GM19043 (cell line): ENCODE data around the gene NRIP3.
"Not testable (repeated sequence)": the region's sequence is repeated elsewhere in the genome, so short reads cannot be mapped to it uniquely, and the experiment has no call there.

Experiments used
- ATAC-seq: cut with Tn5 transposase; IDR thresholded peaks from one replicate; pipeline ENCODE4 v1.9.1; 2021; ENCODE audit warnings: low read depth; ENCODE audit not compliant: unreplicated experiment

NRIP3 gene

DNA sequence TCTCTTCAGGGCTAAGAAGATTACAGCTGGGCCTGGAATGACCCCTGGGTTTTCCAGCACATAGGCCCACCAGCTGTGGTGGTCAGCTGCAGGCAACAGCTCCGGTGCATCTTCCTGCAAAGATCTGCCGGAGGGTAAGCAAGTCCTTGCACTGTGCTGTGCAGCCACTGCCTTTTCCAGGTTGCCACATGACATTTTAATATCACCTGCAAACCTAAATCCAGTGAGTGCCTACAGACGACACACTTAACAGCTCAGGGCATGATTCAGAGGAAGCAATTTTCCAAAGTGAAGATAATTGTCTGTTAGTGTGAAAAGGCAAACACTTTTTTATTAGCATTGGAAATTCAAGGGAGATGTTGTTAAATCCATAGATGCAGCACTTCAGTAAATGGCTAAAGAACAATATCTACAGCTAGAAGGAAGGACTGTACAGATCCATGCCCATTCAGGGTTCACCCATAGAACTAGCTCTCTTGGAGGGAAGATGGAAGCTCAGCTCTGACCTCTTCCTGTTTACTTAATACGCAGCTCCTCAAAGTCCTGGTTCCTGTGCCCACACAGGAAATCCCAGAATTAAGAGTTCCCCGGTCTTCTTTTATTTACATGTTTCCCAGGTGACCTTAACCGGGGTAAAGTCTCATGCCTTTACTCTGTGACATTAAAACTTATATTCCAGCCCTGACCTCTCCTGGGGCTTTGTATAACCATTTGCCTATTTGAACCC, 13.3 kb upstream of the NRIP3 start:
- no peak for ATAC-seq

DNA sequence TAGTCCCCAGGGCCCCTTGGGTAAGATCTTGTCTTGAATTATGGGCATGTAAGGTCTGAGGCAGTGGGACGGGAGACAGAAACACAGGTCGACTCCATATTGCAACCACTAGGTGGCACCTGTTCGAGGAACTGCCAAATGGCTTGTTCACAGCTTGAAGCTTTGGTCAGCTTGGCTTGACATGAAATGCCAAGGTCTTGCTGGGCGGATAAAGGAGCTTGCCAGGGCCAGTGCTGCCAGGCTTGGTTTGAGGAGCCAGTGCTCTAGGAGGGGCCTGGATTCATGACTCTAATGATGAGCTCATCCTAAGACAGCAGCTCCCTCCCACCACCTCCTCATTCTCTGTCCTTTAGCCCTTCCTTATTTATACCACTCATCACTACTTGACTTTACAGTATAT, 11.9 kb upstream of the NRIP3 start:
- ATAC-seq, result peak; percentile 68

DNA sequence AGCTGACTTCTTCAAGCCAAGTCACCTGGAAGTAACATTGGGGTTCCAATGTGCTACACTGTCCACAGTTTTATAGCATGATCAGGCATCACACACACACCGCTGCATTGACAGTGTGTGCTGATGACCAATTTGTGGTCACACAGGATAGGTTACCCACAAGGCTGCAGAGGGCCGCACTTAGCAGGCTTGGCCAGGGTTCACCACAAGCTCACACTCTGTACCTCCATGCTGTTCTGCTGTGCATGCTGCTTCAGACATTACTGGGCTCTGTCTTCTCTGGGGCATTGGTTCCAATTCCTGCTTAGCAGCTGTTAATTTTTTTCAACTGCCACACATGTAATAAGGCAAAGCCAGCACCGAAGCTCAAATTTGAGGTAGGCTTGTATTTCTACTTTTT, 11.0 kb upstream of the NRIP3 start:
- ATAC-seq, result no peak

DNA sequence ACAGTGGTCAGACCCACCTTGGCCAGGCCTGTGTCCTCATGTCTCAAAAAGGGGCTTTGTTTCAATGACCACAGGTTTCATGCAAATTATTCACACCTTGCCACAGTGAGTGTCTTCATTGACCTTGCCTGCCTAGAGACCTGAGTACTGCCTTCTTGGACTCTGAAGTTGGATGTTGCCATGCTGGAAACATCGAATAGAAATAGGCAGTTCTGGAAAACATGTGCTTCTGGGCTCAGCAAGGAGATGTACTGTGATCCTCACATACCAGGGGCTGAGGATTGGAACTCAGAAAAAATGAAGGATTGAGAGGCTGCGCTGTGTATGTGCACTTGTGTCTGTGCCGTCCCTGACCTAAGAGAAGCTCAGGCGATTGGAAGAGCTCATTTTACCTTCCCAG, 9.6 kb upstream of the NRIP3 start:
- no peak for ATAC-seq

DNA sequence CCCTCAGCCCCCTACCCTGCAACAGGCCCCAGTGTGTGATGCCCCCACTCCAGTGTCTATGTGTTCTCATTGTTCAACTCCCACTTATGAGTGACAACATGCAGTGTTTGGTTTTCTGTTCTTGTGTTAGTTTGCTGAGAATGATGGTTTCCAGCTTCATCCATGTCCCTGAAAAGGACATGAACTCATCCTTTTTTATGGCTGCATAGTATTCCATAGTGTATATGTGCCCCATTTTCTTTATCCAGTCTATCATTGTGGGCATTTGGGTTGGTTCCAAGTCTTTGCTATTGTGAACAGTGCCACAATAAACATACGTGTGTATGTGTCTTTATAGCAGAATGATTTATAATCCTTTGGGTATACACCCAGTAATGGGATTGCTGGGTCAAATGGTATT, 5.7 kb upstream of the NRIP3 start:
- ATAC-seq, result not testable (repeated sequence)

DNA sequence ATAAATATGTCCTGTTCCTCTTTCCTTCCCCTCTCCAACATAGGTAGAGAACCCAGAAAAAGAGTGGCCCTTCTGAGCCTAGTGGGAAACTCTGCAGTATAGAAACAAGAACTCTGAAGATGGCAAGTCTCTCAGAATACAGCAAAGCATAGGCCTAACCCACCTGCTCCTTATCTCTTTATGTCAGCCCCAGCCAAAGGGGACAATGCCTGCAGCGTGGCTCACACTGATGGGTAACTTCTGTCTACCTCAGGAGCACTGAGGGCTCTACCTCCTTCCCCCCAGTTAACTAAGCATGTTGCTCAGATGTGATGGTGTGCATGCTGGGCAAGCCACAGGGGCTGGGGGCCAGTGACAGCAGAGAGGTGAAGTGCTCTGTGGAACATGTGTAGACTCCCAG, 4.9 kb upstream of the NRIP3 start:
- no peak for ATAC-seq

DNA sequence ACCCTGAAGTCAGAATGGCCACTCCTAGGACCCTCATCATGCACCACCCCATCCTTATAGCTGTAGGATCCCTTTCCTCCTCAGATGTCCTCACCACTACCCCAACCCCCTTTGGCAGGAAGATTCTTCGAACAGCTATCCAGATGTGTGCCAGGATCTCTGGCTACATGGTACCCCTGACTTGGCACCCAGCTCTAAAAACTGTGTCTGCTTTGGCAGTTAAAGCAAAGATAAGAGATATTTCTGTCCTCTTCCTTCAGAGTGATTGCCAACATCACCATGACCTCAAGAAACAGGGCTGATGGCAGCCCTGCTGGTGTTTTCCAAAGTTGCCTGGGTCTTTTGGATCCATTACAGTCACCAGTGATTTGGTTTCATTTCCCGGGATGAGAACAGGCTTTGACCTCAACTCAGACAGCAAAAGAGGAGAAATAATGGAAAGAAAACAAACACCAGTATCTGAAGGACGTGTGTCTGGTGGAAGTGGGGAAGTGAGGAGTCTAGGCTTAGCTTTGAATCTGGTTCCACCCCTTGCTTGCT, 4.3 kb upstream of the NRIP3 start:
- ATAC-seq, result no peak

DNA sequence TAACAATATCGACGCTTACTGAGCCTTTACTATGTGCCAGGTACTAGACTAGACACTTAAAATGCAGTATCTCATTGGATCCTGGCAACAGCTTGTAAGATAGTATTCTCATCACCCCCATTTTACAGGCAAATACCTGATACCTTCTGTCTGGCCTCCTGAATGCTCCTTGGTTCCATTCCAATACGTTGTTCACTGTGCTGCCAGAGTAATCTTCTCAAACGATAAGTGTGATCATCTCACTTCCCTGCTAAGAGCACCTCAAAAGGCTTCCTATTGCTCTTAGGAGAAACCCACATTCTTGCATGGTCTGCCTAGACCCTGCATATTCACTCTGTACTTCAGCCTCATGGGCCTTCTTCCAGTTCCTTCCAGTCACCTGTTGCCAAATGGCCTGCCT, 1.3 kb upstream of the NRIP3 start:
- ATAC-seq, result no peak

DNA sequence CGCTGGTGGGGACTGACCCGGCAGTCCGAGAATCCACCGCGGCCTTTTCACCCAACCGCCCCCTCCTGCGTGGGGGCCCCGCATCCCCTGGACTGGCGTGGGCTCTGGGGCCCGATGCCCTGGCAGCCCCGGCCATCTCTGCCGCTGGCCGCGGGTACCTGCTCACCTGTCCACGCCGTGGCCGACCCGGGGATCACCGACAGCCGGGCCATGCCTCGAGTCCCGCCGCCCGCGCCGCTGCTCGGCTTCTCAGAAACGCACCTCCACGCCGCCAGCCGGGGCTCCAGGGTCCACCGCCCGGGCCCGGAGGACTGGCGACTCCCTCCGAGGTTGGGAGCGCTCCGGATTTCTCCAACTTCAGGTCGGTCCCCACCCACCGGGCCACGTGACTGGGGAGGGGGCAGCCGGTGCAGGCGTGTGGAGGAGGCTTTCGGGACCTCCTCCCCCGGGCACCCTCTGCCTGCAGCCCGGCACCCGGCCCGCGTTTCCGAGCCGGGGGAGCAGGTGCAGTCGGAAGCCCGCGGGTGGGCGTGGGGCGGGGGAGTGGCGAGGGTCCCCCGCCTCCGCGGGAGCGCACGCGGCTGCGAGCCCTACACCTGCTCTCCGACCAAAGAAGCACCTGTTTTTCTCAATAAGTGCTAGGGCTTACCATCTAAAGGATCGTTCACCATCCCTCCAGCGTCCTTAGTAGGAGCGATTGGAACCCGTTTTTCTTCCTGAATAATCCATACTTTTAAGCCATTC, 554 bp upstream of the NRIP3 start:
- ATAC-seq, result no peak

DNA sequence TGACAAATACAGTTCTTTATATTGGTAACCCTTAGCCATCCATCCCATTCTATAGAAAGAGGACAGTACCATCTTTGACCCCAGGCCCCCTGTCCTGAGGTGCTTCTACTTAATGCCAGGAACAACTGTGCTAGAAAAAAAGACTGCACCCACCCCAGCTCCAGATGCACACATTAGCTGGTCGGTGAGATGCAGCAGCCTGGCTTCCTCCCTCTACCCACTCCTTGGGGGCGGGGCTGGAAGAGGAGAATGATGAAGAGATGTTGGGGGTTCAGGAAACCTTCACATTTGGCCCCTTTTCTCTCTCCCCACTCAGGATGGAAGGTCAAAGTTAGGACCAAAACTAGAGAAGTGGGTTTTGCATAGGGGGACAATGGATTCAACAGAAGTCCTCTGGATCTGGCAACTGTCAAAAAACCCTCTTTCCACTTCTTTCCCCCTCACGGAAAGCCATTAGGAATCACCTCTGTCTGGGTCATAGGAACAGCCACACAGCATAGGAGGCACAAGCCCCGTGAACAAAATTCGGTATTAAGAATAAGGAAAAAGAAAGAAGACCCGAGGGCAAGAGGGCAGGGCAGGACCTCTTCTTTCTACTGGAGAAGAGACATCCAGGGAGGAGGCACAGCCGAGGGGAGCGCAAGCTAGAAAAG, 755 bp downstream of the NRIP3 start:
- ATAC-seq, result no peak

DNA sequence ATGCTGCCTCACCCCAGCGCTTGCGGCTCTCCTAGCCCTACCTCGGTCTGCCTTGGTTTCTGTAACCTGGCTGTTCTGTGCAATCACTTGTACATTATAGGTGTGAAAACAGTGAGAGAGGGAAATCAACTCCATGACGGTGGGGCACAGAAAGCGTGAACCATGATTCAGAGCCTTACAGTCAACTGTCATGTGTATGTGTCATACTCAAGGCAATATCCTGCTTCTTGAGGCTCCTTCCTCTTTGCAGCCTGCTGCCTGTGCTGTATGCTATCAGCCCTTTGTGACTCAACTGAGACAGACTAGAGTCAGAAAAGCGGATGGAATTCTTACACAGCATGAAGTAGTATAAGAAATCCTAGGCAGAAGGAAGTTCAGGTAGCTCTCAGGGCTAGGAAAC, 2.1 kb downstream of the NRIP3 start:
- ATAC-seq, result no peak

DNA sequence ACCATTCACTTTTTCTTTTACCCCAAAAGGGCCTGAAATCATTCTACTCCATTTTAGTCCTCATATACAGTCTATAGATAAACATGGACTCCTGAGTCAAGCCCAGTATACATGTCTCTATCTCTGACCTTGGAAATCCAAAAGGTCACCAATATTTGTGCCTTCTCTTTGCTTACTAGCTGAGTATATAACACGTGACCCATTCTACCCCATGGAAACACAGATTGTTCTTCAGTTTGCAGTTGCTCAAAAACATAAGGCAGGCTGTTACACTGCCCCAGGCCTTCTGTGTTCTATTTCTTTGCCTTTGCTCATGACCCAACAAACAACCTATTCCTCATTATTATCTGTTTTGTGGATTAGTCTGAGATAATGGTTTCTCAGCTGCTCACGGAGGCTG, 5.8 kb downstream of the NRIP3 start:
- ATAC-seq, result no peak

DNA sequence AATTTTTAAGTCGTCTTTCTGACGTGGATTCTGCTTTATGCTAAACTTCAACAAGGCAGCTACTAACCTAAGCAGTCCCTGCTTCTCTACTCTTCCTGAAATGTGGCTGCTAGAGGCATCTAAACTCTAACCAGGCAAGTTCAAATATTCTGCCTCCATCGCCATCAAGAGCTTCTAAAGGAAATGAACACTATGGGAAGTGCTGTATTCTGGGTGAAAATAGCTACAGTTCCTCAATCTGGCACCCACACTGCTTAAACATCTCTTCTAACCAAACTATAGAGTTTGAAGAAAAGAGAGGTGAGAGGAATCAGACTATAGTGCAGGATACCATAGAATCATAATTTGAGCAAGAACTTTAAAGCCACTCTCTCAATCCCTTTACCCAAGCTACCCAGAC, 6.3 kb downstream of the NRIP3 start:
- no peak for ATAC-seq

DNA sequence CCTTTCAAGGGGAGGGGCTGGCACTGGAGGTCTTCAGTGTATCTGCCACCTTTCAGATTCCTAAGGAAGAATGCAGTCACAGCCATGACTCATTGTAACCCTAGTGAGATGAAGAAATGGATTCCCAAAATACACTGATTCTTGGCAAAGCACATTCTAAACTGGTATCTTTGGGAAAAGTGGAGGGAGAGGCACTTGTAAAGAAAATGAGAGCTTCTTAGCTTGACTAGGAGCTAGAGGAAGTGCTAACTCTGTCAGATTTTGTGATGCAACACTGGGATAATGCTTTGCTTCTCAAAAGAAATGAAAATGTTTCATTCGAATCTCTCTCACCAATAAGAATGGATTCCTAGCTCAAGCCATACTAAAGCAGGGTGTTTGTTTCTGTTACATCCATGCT, 14.3 kb downstream of the NRIP3 start:
- no peak for ATAC-seq

DNA sequence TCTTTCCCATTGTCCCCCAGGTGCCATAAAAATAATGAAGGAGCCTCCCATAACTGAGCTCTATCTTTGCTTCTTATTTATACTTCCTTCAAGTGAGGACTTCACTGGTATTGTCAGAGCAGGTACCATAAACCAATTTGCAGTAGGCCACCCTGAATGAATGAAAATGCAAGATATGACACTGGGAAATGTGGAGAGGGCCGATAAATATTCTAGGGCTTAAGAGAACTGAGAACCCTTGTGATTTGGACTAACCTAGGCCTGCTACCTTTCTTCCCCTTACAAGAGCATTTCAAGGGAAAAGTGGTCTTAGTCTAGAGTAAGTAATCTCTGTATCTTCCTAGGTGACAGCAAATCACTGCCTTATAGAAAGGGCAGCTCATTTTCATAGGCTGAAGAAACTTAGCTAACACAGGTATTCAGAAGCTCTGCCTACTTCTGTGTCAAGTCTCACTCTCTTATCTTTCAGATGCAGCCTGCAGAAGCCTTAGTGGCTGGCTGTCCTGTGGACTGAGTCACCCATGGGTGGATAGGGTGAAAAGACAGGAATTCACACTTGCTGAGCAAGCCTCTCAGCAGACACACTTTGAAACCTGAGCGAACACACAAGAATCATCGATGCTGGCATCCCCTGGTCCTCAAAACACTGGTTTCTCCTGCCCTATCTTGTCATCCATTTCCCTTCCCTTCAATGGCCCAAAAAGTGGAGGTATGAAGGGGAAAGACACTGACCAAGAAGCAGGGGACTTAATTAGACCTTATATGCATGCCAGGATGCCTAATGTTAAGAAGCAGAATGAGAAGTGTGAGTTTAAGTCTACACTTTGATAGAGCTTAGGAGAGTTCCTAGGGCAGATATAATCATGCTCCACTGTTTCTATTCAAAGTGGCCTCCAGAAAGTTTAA, 15.2 kb downstream of the NRIP3 start:
- no peak for ATAC-seq

DNA sequence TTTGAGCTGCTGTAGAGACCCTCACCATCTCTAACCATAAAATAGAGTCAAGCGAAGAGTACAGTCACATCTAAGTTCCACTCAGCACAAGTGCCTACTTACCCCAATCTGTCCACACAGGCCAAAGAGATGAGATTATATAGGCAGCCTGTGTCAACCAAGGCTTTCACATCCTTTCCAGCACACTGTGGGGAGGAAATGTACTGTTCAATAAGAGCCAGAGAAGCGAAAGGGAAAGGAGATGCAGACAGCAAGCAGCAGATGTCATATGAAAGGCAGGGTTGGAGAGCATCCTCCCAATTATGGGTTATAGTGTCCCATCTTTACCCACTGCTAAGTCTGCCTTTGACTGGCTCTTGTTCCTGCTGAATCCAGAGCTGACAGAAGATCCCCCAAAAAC, 16.4 kb downstream of the NRIP3 start:
- ATAC-seq, result no peak

DNA sequence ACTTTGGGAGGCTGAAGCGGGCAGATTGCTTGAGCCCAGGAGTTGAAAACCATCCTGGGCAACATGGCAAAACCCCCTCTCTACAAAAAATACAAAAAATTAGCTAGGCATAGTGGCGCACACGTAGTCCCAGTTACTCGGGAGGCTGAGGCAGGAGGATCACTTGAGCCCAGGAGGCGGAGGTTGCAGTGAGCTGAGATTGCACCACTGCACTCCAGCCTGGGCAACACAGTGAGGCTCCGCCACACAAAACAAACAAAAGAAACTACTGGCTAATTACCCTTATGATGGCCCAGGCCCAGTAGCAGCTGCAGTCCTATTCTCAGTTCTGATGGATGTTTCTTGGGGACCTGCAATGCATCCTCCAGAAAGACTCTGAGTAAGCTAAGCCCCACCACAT, 17.0 kb downstream of the NRIP3 start:
- ATAC-seq, result not testable (repeated sequence)

DNA sequence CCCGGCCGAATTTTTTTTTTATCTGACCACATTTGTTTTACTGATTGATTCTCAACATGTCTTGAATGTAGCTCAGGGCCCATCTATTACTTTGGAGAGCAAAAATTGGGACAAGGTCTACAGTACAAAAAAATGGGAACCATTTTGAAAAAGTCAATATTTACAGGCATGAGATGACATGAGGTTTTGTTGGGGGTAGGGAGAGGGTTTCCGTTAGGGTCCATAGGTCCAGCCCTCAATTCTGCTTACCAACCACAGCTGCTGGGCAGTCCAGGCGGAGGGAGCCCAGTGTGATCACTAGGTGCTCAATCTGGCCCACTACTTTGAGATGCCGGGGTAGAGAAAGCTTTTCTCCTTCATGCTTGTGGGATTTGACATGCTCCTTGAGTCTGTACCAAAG, 18.3 kb downstream of the NRIP3 start:
- ATAC-seq, result no peak

DNA sequence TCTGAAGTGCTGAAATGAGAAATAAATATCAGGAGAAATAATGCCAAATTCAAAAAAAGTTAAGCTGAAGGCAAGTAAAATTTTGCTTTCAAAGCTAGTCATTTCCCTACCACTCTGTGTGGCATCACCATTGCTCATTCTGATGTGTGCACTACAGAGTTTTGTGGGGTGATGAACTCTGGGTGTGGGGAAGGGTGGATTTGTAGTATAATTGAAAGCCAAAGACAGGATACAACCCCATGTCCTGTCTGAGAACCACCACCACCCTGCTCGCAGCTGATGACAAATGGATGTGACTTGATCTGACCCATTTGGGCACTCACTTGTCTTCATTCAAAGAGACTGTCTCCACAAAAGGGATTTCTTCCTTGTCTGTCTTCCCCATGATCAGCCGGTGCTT, 20.2 kb downstream of the NRIP3 start:
- no peak for ATAC-seq

DNA sequence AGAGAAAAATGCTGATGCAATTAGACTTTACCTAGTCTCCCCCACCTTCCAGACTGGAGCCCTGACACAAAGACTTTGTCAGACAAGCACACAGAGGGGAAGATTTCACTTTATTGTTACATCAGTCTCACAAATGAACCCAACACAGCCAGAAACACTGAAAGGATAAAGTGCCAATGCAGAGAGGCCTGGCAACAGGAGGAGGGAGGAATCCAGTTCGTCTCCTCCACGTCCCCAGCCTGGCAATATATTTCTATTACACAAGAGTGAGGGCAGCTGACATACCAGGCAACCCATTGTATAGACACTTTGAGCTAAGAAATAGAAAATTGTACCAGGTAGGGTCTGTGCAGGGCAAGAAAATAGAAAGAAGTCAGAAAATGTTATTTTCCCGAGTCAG, 23.3 kb downstream of the NRIP3 start:
- no peak for ATAC-seq

DNA sequence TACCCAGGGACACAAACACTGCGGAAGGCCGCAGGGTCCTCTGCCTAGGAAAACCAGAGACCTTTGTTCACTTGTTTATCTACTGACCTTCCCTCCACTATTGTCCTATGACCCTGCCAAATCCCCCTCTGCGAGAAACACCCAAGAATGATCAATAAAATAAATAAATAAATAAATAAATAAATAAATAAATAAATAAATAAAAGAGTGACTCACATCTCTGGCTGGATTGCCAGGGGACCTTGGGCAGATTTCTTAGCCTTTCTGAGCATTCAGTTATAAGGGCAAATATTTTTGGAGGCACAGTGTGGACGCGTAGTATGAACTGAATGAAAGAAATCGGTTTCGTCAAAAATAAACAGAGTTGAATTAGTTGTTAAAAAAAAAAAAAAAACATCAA, 24.4 kb downstream of the NRIP3 start:
- not testable (repeated sequence) for ATAC-seq
